ENCODE measurements around the gene PCSK5. TPM values are rescaled to one million over a fixed set of nuclear protein-coding genes. Genes with fewer than 3 reads are reported as not detected.

PCSK5 gene
- total RNA-seq, 1 experiment from 2014 or later, result 7.5 TPM

DNA sequence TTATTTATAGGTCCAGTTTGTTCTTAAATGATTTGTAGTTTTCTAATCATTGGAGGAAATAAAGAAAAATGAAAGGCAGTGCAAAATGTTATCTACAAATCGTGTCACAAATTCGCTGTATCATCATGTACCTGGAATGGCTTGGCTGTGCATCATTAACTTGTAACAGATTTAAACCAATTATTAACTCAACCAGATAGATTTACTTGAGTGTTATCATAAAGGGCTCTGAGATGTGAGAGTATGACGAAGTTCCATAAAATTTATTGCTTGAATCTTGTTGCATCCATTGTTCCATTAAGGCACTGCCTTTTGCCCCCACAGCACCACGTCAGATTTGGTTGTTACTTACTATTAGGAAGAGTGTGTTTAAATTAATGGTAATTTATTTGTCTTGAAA, 23.5 kb downstream of the PCSK5 start:
- Histone ChIP-seq H3K4me1 (ENCODE audit: insufficient read depth, low read length) (peaks cover 3% of the 10 kb centered on the region; the same call in 1 of the 2 replicates), H2BK15ac (ENCODE audit: low read depth, low read length) (no peak overlapping the region), H4K20me1 (ENCODE audit: control insufficient read depth, insufficient read depth, insufficient read length) (no peaks in the 10 kb centered on the region), H3K14ac (ENCODE audit: insufficient read depth, low read length) (no peak overlapping the region), H3K9me3 (ENCODE audit: control insufficient read depth, low read depth, low read length) (no peaks in the 10 kb centered on the region), H3K23ac (ENCODE audit: insufficient read length, low read depth, low read length) (no peak overlapping the region), H2BK120ac (ENCODE audit: low read depth, low read length, poor library complexity, severe bottlenecking) (no peak overlapping the region), H4K8ac (replicated peaks; ENCODE audit: insufficient read length, low read depth, low read length) (no peak overlapping the region), H3K56ac (ENCODE audit: insufficient read length, low read depth, low read length) (no peak overlapping the region), H2BK12ac (ENCODE audit: insufficient read length, low read depth, low read length) (no peak overlapping the region), H3K4me2 (ENCODE audit: insufficient read depth, insufficient read length, low read length) (no peak overlapping the region), H3K4ac (ENCODE audit: low read depth, low read length) (no peak overlapping the region), H2AK5ac (ENCODE audit: insufficient read length, low read length) (no peak overlapping the region), H3T11ph (ENCODE audit: low read length) (no peak overlapping the region), H3K18ac (ENCODE audit: insufficient read length, low read depth, low read length) (no peak overlapping the region), H2BK20ac (ENCODE audit: low read depth, low read length, poor library complexity, severe bottlenecking) (no peak overlapping the region), H3K27ac (ENCODE audit: insufficient read length, low read depth, low read length) (no peak overlapping the region), H3K79me1 (ENCODE audit: insufficient read depth, low read depth, low read length, poor library complexity, severe bottlenecking) (no peaks in the 10 kb centered on the region), H4K91ac (ENCODE audit: insufficient read length, low read depth, low read length) (no peak overlapping the region), H4K5ac (ENCODE audit: insufficient read length, low read depth, low read length) (no peak overlapping the region), H3K9ac (ENCODE audit: extremely low read depth, insufficient read length, low read length) (no peak overlapping the region), H2BK5ac (ENCODE audit: insufficient read length, low read length) (no peak overlapping the region), H3K27me3 (ENCODE audit: insufficient read depth, low read length) (no peaks in the 10 kb centered on the region), H3K79me2 (ENCODE audit: insufficient read depth, low read length) (peaks cover 8% of the 10 kb centered on the region; the same call in 1 of the 2 replicates), H2AFZ (ENCODE audit: low read length) (no peak overlapping the region), H3K23me2 (ENCODE audit: insufficient read length, low read depth, low read length, poor library complexity, severe bottlenecking) (no peaks in the 10 kb centered on the region)
- H3K36me3 Mint-ChIP-seq (ENCODE audit: insufficient read depth in 1 of 3, low read depth in 3 of 3), result no peaks in the 10 kb centered on the region; a peak in 1 of 7 replicates
- DNase-seq, result no peak
- peaks cover 7 to 14% of the 10 kb centered on the region in 2 experiments for H3K4me1 Mint-ChIP-seq
- H3K4me3 Mint-ChIP-seq, result no peak overlapping the region
- H3K27ac Mint-ChIP-seq, result no peak overlapping the region
- H3K9me3 Mint-ChIP-seq, result no peaks in the 10 kb centered on the region
- TF ChIP-seq, protein P1, sequence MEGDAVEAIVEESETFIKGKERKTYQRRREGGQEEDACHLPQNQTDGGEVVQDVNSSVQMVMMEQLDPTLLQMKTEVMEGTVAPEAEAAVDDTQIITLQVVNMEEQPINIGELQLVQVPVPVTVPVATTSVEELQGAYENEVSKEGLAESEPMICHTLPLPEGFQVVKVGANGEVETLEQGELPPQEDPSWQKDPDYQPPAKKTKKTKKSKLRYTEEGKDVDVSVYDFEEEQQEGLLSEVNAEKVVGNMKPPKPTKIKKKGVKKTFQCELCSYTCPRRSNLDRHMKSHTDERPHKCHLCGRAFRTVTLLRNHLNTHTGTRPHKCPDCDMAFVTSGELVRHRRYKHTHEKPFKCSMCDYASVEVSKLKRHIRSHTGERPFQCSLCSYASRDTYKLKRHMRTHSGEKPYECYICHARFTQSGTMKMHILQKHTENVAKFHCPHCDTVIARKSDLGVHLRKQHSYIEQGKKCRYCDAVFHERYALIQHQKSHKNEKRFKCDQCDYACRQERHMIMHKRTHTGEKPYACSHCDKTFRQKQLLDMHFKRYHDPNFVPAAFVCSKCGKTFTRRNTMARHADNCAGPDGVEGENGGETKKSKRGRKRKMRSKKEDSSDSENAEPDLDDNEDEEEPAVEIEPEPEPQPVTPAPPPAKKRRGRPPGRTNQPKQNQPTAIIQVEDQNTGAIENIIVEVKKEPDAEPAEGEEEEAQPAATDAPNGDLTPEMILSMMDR (conservative IDR thresholded peaks at IDR 0.05), result no peak
- no peaks in the 10 kb centered on the region for H3K27me3 Mint-ChIP-seq (ENCODE audit: low read depth)
- WGBS (ENCODE audit: extremely low coverage, insufficient read length, low lambda C conversion rate), result no CpG with 5 or more reads among the region's 4 CpGs

Data from H9 (cell line).